ENCODE measurements around the gene SHMT2. TPM values are rescaled to one million over a fixed set of nuclear protein-coding genes. Genes with fewer than 3 reads are reported as not detected.

The SHMT2 gene
- total and polyA plus RNA-seq, 2 of the 13 experiments (the other 11 are each of a cell fraction or from before 2014, with no cell fraction given): 181 to 393 TPM

GRCh38 chr12:57238854-57239554 lies 9.5 kb downstream of the SHMT2 start (continued):
- peak; percentile 79 for TF ChIP-seq MAX (IDR thresholded peaks at IDR 0.05)
- TF ChIP-seq PLSCR1 (CRISPR knock-in tag; IDR thresholded peaks at IDR 0.05; ENCODE audit: borderline replicate concordance): no peak
- TF ChIP-seq HMGXB4 (CRISPR knock-in tag; IDR thresholded peaks at IDR 0.05; ENCODE audit: borderline replicate concordance in 1 of 2, low read depth in 1 of 2): peak; percentile 98 to 99
- TF ChIP-seq ZNF468 (CRISPR knock-in tag; IDR thresholded peaks at IDR 0.05): no peak
- TF ChIP-seq PCBP2 (optimal IDR thresholded peaks at IDR 0.05; ENCODE audit: low read depth, low read length, poor library complexity, severe bottlenecking): no peak
- TF ChIP-seq AHDC1 (CRISPR knock-in tag; IDR thresholded peaks at IDR 0.05; ENCODE audit: borderline replicate concordance): no peak
- TF ChIP-seq RORA (CRISPR knock-in tag; IDR thresholded peaks at IDR 0.05): no peak
- TF ChIP-seq TAF1 (CRISPR knock-in tag; IDR thresholded peaks at IDR 0.05): peak; percentile 37; the same call in 1 of the 2 replicates
- no peak for TF ChIP-seq SOX6 (IDR thresholded peaks at IDR 0.05)
- TF ChIP-seq SOX6 (CRISPR knock-in tag; IDR thresholded peaks at IDR 0.05): peak; percentile 66
- no peak for TF ChIP-seq ZNF496 (CRISPR knock-in tag; IDR thresholded peaks at IDR 0.05; ENCODE audit: insufficient replicate concordance)
- TF ChIP-seq ZNF362 (CRISPR knock-in tag; IDR thresholded peaks at IDR 0.05; ENCODE audit: borderline replicate concordance): no peak
- TF ChIP-seq STAT6 (CRISPR knock-in tag; IDR thresholded peaks at IDR 0.05; ENCODE audit: borderline replicate concordance): peak; percentile 84; the same call in 1 of the 2 replicates
- peak; percentile 85 for TF ChIP-seq TARDBP (CRISPR knock-in tag; IDR thresholded peaks at IDR 0.05)
- peak; percentile 81; the same call in 1 of the 2 replicates for TF ChIP-seq ZNF451 (CRISPR knock-in tag; IDR thresholded peaks at IDR 0.05)

Data from HepG2 (cell line).